ENCODE results near the gene GSK3A.

GRCh38 chr19:42276284-42276683 lies 33.9 kb upstream of the GSK3A start:
- no peak for TF ChIP-seq EZH2 (IDR thresholded peaks at IDR 0.05; ENCODE audit: borderline replicate concordance)
- TF ChIP-seq CTCF (IDR thresholded peaks at IDR 0.05; ENCODE audit: poor library complexity) = no peak
- no peak for TF ChIP-seq EZH2phosphoT487 (IDR thresholded peaks at IDR 0.05; ENCODE audit: low read depth, severe bottlenecking, unreplicated experiment)
